ENCODE data around the gene GPRIN3. TPM values are rescaled to one million over a fixed set of nuclear protein-coding genes. Genes with fewer than 3 reads are reported as not detected.

Gene GPRIN3
- total RNA-seq, 3 donors from 2014 or later: 6.0 to 23.8 (median 23.7) TPM

GRCh38 chr4:89294573-89295269 lies 12.9 kb downstream of the GPRIN3 start:
- no peak for DNase-seq
- no peaks in the 10 kb centered on the region for H3K36me3 ChIP-seq (ENCODE audit: low read depth)
- TF ChIP-seq CTCF (IDR thresholded peaks at IDR 0.05): no peak
- peak; percentile 26 for ATAC-seq
- intact Hi-C loops (cut with DNase I, micrococcal nuclease): no loop called here
- no peaks in the 10 kb centered on the region for H3K9me3 ChIP-seq
- peaks cover 28% of the 10 kb centered on the region for H3K4me1 ChIP-seq (ENCODE audit: low read depth)
- no peak overlapping the region for H3K4me3 ChIP-seq

GRCh38 chr4:89293299-89293698 lies 14.3 kb downstream of the GPRIN3 start:
- H3K9me3 ChIP-seq: no peaks in the 10 kb centered on the region
- peak; percentile 2 for ATAC-seq
- intact Hi-C loops (cut with DNase I, micrococcal nuclease): no loop called here
- peaks cover 26% of the 10 kb centered on the region for H3K4me1 ChIP-seq (ENCODE audit: low read depth)
- H3K36me3 ChIP-seq (ENCODE audit: low read depth): no peaks in the 10 kb centered on the region
- no peak for TF ChIP-seq CTCF (IDR thresholded peaks at IDR 0.05)
- peak in 1 of 3 donors; percentile 37 for DNase-seq
- H3K4me3 ChIP-seq: no peak overlapping the region

- intact Hi-C loops (cut with DNase I, micrococcal nuclease): no loop called here
- peaks cover 12% of the 10 kb centered on the region for H3K4me1 ChIP-seq (ENCODE audit: low read depth)
- H3K4me3 ChIP-seq: no peak overlapping the region
- no peak for TF ChIP-seq CTCF (IDR thresholded peaks at IDR 0.05)
- H3K36me3 ChIP-seq (ENCODE audit: low read depth): no peaks in the 10 kb centered on the region
- peak; percentile 21 for ATAC-seq
- no peaks in the 10 kb centered on the region for H3K9me3 ChIP-seq
- DNase-seq: no peak
Observed at GRCh38 chr4:89290727-89291516, 16.7 kb downstream of the GPRIN3 start.

- no peak for DNase-seq
- intact Hi-C loops (cut with DNase I, micrococcal nuclease): no loop called here
- Histone ChIP-seq H3K4me3 (no peak overlapping the region), H3K9me3 (no peaks in the 10 kb centered on the region), H3K36me3 (ENCODE audit: low read depth) (no peaks in the 10 kb centered on the region), H3K4me1 (ENCODE audit: low read depth) (peaks cover 11% of the 10 kb centered on the region)
- no peak for TF ChIP-seq CTCF (IDR thresholded peaks at IDR 0.05)
- ATAC-seq: no peak
Observed at GRCh38 chr4:89289312-89289711, 18.3 kb downstream of the GPRIN3 start.

GRCh38 chr4:89288430-89288829 lies 19.2 kb downstream of the GPRIN3 start:
- ATAC-seq: no peak
- no peak for DNase-seq
- TF ChIP-seq CTCF (IDR thresholded peaks at IDR 0.05): no peak

More at GRCh38 chr4:89288430-89288829, 19.2 kb downstream of the GPRIN3 start:
- no peak overlapping the region for H3K4me3 ChIP-seq
- intact Hi-C loops (cut with DNase I, micrococcal nuclease): no loop called here
- no peaks in the 10 kb centered on the region for H3K36me3 ChIP-seq (ENCODE audit: low read depth)
- H3K9me3 ChIP-seq: no peaks in the 10 kb centered on the region
- peaks cover 20% of the 10 kb centered on the region for H3K4me1 ChIP-seq (ENCODE audit: low read depth)
